Heart left ventricle (tissue), 16 donors: ENCODE results near the gene TREH. TPM values are rescaled to one million over a fixed set of nuclear protein-coding genes. Genes with fewer than 3 reads are reported as not detected.

Experiments
- ATAC-seq, 4 donors: fragments of 200-7000 bp; cut with Tn5 transposase; one replicate each; pipeline ENCODE4 v1.9.1; 2020 to 2022; ENCODE audit warnings: moderate library complexity in 4 of 4, mild to moderate bottlenecking in 3 of 4, moderate number of reproducible peaks in 1 of 4
- DNase-seq, 5 donors: peaks; one replicate each; pipeline ENCODE4 v3.0.0-alpha.2; 2020
- H3K27ac ChIP-seq, 12 donors: fragments of 200-600 bp; sonication (generic) in 4 of 12; one replicate each; pipeline versions ENCODE4 v1.5.0 to v1.8.0; 2016 to 2022; ENCODE audit warnings: mild to moderate bottlenecking in 2 of 12
- H3K27me3 ChIP-seq, 9 donors: fragments of 200-600 bp; sonication (generic) in 2 of 9; one replicate each; pipeline versions ENCODE4 v1.5.1 to v1.8.0; 2016 to 2022; ENCODE audit warnings: mild to moderate bottlenecking in 3 of 9
- H3K36me3 ChIP-seq, 9 donors: fragments of 200-600 bp; sonication (generic) in 2 of 9; one replicate each; pipeline versions ENCODE4 v1.5.0 to v1.8.0; 2018 to 2022; ENCODE audit warnings: mild to moderate bottlenecking in 2 of 9
- H3K4me1 ChIP-seq, 12 donors: fragments of 200-600 bp; sonication (generic) in 4 of 12; one replicate each; pipeline versions ENCODE4 v1.5.0 to v1.8.0; 2016 to 2022; ENCODE audit warnings: mild to moderate bottlenecking in 3 of 12
- H3K4me3 ChIP-seq, 12 donors: fragments of 200-600 bp; sonication (generic) in 4 of 12; one replicate each; pipeline versions ENCODE4 v1.5.0 to v1.8.0; 2017 to 2022; ENCODE audit warnings: mild to moderate bottlenecking in 9 of 12, moderate library complexity in 4 of 12
- H3K9me3 ChIP-seq, 12 donors: fragments of 200-600 bp; sonication (generic) in 4 of 12; one replicate each; pipeline versions ENCODE4 v1.5.0 to v1.8.0; 2016 to 2022; ENCODE audit warnings: mild to moderate bottlenecking in 1 of 12
- POLR2A ChIP-seq, 2 donors: fragments of 450-650 bp; IDR thresholded peaks; one replicate each; pipeline ENCODE4 v1.6.1; 2017; ENCODE audit warnings: antibody characterized with exemption in 2 of 2, mild to moderate bottlenecking in 2 of 2, moderate library complexity in 2 of 2
- WGBS, 4 donors: extraction: QIAGEN DNeasy Blood & Tissue Kit in 2 of 4; methylation state at CpG; one replicate each; pipeline versions ENCODE4 v1.1.5 to v1.1.7; 2013 to 2018; 5-methylcytosine and 5-hydroxymethylcytosine counted together
- intact Hi-C, 10 donors: fragments of 100-400 bp; cut with DNase I; formaldehyde crosslinking; loops; one replicate each; pipeline versions ENCODE4 v1.11.1 to v1.14.2; 2022
- polyA plus RNA-seq, 2 donors: library from polyadenylated mRNA; stranded (reverse); fragments of 200-250 nt; gene quantifications; one replicate each; pipeline ENCODE4 v1.2.3, GENCODE V29; 2013
- total RNA-seq, 9 donors: library from RNA; depleted of rRNA in 2 of 9; stranded (reverse); fragments of >200 nt in 2 of 9; fragmentation: NEBNext Ultra II Directional in 3 of 9; extraction: Animal tissue kit (Norgen Biotek cat#: 25700) in 3 of 9; gene quantifications; one replicate each; pipeline versions ENCODE4 v1.1.0 to v1.2.4, GENCODE V29; 2016 to 2023
- TF ChIP-seq, protein P1 (sequence below), 12 donors: fragments of 200-600 bp; sonication (generic) in 4 of 12; IDR thresholded peaks; one replicate each; pipeline versions ENCODE4 v1.5.0 to v1.8.0; 2018 to 2022; ENCODE audit warnings: antibody characterized with exemption in 12 of 12, mild to moderate bottlenecking in 5 of 12
- donor health status: ischemic (EF 13 %, LVEDD 7.1; RV severe dilation, severe dysfunction).
- donor health status: healthy with polysubstance abuse.
- donor health status: DM: no; HTN: yes; CAD: no.
- donor health status: DM: no; HTN: no; CAD: no.
- donor health status: ischemic (EF 25% LVEDD 6.9; RV normal size, moderate dysfunction).
- donor health status: ischemic (EF 25% LVEDD 5.7; RV mildly dilated, moderate dysfunction).
- donor health status: healthy.
- donor health status: DM: yes; HTN: yes; CAD: no.
- donor health status: ischemic (EF 35%, LVEDD 5.7; RV mildly dilated, moderate dysfunction).
- donor health status: nonischemic (EF 11% LVEDD 7.7; RV severe dilation, severe dysfunction).
- donor health status: DM: yes; HTN: yes; CAD: no.
- donor health status: PGD.
- donor health status: ischemic (EF 29% LVEDD 5.4; RV normal size, mild dysfunction).
- donor health status: nonischemic (EF 23%, LVEDD 6.1; RV moderate dilation, normal function).

The TREH gene
- total and polyA plus RNA-seq, 11 donors, result 0.17 to 1.7 TPM; not detected in 9

GRCh38 chr11:118699506-118700220 is 20.2 kb upstream of the TREH start:
- H3K4me1 ChIP-seq, result peaks cover 0 to 3% (median 0%) of the 10 kb centered on the region in 12 donors
- ATAC-seq (no peak), DNase-seq (no peak)
- H3K27ac ChIP-seq, result peak overlapping the region in 1 of 12 donors; percentile 79
- H3K36me3 ChIP-seq, result no peaks in the 10 kb centered on the region
- H3K27me3 ChIP-seq, result no peaks in the 10 kb centered on the region
- no peak for TF ChIP-seq POLR2A (IDR thresholded peaks at IDR 0.05)
- TF ChIP-seq, protein P1, sequence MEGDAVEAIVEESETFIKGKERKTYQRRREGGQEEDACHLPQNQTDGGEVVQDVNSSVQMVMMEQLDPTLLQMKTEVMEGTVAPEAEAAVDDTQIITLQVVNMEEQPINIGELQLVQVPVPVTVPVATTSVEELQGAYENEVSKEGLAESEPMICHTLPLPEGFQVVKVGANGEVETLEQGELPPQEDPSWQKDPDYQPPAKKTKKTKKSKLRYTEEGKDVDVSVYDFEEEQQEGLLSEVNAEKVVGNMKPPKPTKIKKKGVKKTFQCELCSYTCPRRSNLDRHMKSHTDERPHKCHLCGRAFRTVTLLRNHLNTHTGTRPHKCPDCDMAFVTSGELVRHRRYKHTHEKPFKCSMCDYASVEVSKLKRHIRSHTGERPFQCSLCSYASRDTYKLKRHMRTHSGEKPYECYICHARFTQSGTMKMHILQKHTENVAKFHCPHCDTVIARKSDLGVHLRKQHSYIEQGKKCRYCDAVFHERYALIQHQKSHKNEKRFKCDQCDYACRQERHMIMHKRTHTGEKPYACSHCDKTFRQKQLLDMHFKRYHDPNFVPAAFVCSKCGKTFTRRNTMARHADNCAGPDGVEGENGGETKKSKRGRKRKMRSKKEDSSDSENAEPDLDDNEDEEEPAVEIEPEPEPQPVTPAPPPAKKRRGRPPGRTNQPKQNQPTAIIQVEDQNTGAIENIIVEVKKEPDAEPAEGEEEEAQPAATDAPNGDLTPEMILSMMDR (IDR thresholded peaks at IDR 0.05), result no peak
- 80 to 84% (median 82%) methylated on average over 7 of the region's 7 CpGs for WGBS, 4 donors
- peaks cover 0 to 10% (median 0%) of the 10 kb centered on the region in 12 donors for H3K9me3 ChIP-seq
- H3K4me3 ChIP-seq, result no peak overlapping the region
- intact Hi-C loops, result loop anchor here in 3 of 10 donors (10.0 kb wide), 4 partner anchors 65 to 235 kb away; partner anchors contain the start of gene DDX6 (in 1 of the 3)

DNA sequence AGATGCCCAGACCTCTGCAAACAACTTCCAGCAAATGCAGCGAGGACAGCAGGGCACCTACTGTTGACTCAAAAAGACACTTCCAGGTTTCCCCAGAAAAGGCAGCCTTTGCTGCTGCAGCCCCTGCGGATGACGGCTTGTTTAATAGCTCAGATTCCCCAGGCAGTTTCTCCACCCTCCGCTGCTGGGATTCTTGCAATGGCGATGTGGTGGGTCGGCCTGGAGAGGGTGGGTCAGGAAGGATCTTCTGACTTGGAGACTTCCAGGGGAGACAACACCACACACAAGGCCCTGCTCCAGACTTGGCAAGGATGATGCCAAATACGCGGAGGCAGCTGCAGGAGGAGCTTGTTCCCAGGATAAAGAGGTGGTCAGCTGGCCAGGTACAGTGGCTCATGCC is 17.9 kb upstream of the TREH start:
- peaks cover 0 to 10% (median 0%) of the 10 kb centered on the region in 12 donors for H3K9me3 ChIP-seq
- 73 to 80% (median 77%) methylated on average over 4 to 8 of the region's 8 CpGs for WGBS, 4 donors
- H3K4me1 ChIP-seq, result peaks cover 0 to 5% (median 0%) of the 10 kb centered on the region in 12 donors
- ATAC-seq (no peak), DNase-seq (no peak)
- H3K27ac ChIP-seq, result no peak overlapping the region
- H3K36me3 ChIP-seq, result no peaks in the 10 kb centered on the region
- intact Hi-C loops, result loop anchor here in 3 of 10 donors (10.0 kb wide), 4 partner anchors 67 to 237 kb away; partner anchors contain the start of gene DDX6 (in 1 of the 3)
- H3K27me3 ChIP-seq, result no peaks in the 10 kb centered on the region
- no peak overlapping the region for H3K4me3 ChIP-seq
- no peak for TF ChIP-seq POLR2A (IDR thresholded peaks at IDR 0.05)
- TF ChIP-seq, protein P1 (IDR thresholded peaks at IDR 0.05), result no peak

DNA sequence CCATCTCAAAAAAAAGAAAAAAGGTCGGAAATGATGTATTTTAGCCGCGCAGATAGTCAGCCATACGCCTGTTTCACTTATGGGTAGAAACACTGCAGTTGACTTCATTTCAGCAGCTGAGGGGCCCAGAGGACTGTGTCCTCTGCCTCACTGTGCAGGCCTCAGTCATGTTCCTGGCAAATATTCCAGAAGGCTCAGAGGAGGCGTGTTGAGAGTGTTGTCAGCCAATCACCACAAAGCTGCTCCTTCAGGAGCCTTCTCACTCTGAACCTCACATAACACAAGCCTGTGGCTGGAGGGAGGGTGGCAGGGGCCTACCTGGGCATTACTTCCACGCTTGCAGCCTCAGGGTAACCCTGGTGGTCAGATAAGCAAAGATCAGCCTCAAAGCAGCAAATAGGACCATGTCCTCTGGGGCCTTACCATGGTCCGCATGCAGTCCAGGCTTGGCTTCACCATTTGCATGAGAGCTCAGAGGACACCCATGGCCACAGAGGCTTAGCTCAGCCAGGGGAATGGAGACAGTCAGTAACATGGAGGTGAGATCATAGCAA is 17.3 kb upstream of the TREH start:
- H3K4me3 ChIP-seq, result no peak overlapping the region
- WGBS, 4 donors, result 82 to 89% (median 87%) methylated on average over 7 of the region's 7 CpGs
- intact Hi-C loops, result loop anchor here in 3 of 10 donors (10.0 kb wide), 4 partner anchors 68 to 238 kb away; partner anchors contain the start of gene DDX6 (in 1 of the 3)
- ATAC-seq (no peak), DNase-seq (no peak)
- H3K27ac ChIP-seq, result no peak overlapping the region
- peaks cover 0 to 10% (median 0%) of the 10 kb centered on the region in 12 donors for H3K9me3 ChIP-seq
- no peaks in the 10 kb centered on the region for H3K27me3 ChIP-seq
- TF ChIP-seq POLR2A (IDR thresholded peaks at IDR 0.05), result no peak
- TF ChIP-seq, protein P1 (IDR thresholded peaks at IDR 0.05), result no peak
- H3K4me1 ChIP-seq, result peaks cover 0 to 11% (median 0%) of the 10 kb centered on the region in 12 donors
- no peaks in the 10 kb centered on the region for H3K36me3 ChIP-seq

GRCh38 chr11:118694771-118695170 is 15.3 kb upstream of the TREH start:
- Histone ChIP-seq H3K4me3 (no peak overlapping the region), H3K9me3 (no peaks in the 10 kb centered on the region), H3K36me3 (no peaks in the 10 kb centered on the region), H3K27ac (no peak overlapping the region), H3K4me1 (peaks cover 0 to 24% (median 4%) of the 10 kb centered on the region in 12 donors), H3K27me3 (no peaks in the 10 kb centered on the region)
- WGBS, 4 donors, result 86 to 96% (median 90%) methylated on average over 11 of the region's 11 CpGs
- ATAC-seq, result no peak
- DNase-seq, result no peak
- TF ChIP-seq POLR2A (IDR thresholded peaks at IDR 0.05), result no peak
- TF ChIP-seq, protein P1 (IDR thresholded peaks at IDR 0.05), result no peak
- intact Hi-C loops, result loop anchor here in 6 of 10 donors (5.0 to 10.0 kb wide), 5 partner anchors 70 to 263 kb away; partner anchors contain the start of genes UPK2 (in 3 of the 6) and DDX6 (in 1 of the 6)
